ENCODE measurements around the gene ZNF618.
"Not testable (repeated sequence)": the region's sequence is repeated elsewhere in the genome, so short reads cannot be mapped to it uniquely, and the experiment has no call there.

The ZNF618 gene

GRCh38 chr9:113992276-113992951, 116.3 kb downstream of the ZNF618 start:
- no peak for FAIRE-seq

- FAIRE-seq = no peak
Measured at GRCh38 chr9:113992994-113993393, 116.9 kb downstream of the ZNF618 start.

GRCh38 chr9:113993838-113994540, 117.9 kb downstream of the ZNF618 start:
- no peak for FAIRE-seq

GRCh38 chr9:113995401-113995800, 119.3 kb downstream of the ZNF618 start:
- FAIRE-seq = no peak

- no peak for FAIRE-seq
Measured at GRCh38 chr9:113995963-113996362, 119.9 kb downstream of the ZNF618 start.

GRCh38 chr9:113996531-113997001, 120.5 kb downstream of the ZNF618 start:
- no peak for FAIRE-seq

- FAIRE-seq = not testable (repeated sequence)
Measured at GRCh38 chr9:113997064-113997463, 121.0 kb downstream of the ZNF618 start.

GRCh38 chr9:113997610-113998009, 121.5 kb downstream of the ZNF618 start:
- no peak for FAIRE-seq

- FAIRE-seq = no peak
Measured at GRCh38 chr9:113998114-113998513, 122.0 kb downstream of the ZNF618 start.

- no peak for FAIRE-seq
Measured at GRCh38 chr9:113998525-113999255, 122.6 kb downstream of the ZNF618 start.

GRCh38 chr9:113999256-114000062, 123.3 kb downstream of the ZNF618 start:
- no peak for FAIRE-seq

- FAIRE-seq = no peak
Measured at GRCh38 chr9:114000063-114000454, 124.0 kb downstream of the ZNF618 start.

GRCh38 chr9:114000671-114001409, 124.7 kb downstream of the ZNF618 start:
- FAIRE-seq = no peak

GRCh38 chr9:114001410-114001685, 125.2 kb downstream of the ZNF618 start:
- FAIRE-seq = no peak

- no peak for FAIRE-seq
Measured at GRCh38 chr9:114001794-114002261, 125.7 kb downstream of the ZNF618 start.

- FAIRE-seq = no peak
Measured at GRCh38 chr9:114002271-114002985, 126.3 kb downstream of the ZNF618 start.

- FAIRE-seq = no peak
Measured at GRCh38 chr9:114002986-114003350, 126.9 kb downstream of the ZNF618 start.

GRCh38 chr9:114003351-114003750, 127.2 kb downstream of the ZNF618 start:
- FAIRE-seq = no peak

GRCh38 chr9:114003758-114004157, 127.6 kb downstream of the ZNF618 start:
- no peak for FAIRE-seq

GRCh38 chr9:114004221-114004716, 128.2 kb downstream of the ZNF618 start:
- FAIRE-seq = no peak

- no peak for FAIRE-seq
Measured at GRCh38 chr9:114005371-114006154, 129.5 kb downstream of the ZNF618 start.
